NCI-H2196 treated with DMSO at 0.1 percent for 48 hours (cell line): ENCODE measurements around the gene MOGAT1.
"Not testable (repeated sequence)": the region's sequence is repeated elsewhere in the genome, so short reads cannot be mapped to it uniquely, and the experiment has no call there.

ENCODE experiments used
- DNase-seq: peaks from one replicate; lab custom pipeline; 2025; ENCODE audit not compliant: unreplicated experiment; lab: John Stamatoyannopoulos, UW

Gene MOGAT1

GRCh38 chr2:222670191-222671038 is 1.0 kb upstream of the MOGAT1 start:
- no peak for DNase-seq

GRCh38 chr2:222672068-222672401 is 577 bp downstream of the MOGAT1 start:
- no peak for DNase-seq

GRCh38 chr2:222673273-222673672 is 1.8 kb downstream of the MOGAT1 start:
- DNase-seq, result no peak

- DNase-seq, result no peak
These were observed 2.4 kb downstream of the MOGAT1 start for GRCh38 chr2:222673883-222674282.

- DNase-seq, result no peak
These were observed 6.5 kb downstream of the MOGAT1 start for GRCh38 chr2:222677981-222678380.

- no peak for DNase-seq
These were observed 12.3 kb downstream of the MOGAT1 start for GRCh38 chr2:222683805-222684204.

GRCh38 chr2:222686086-222686750 is 14.8 kb downstream of the MOGAT1 start:
- DNase-seq, result no peak

GRCh38 chr2:222688917-222689316 is 17.5 kb downstream of the MOGAT1 start:
- no peak for DNase-seq

GRCh38 chr2:222689322-222689721 is 17.9 kb downstream of the MOGAT1 start:
- no peak for DNase-seq

GRCh38 chr2:222690564-222691200 is 19.2 kb downstream of the MOGAT1 start:
- peak; percentile 34 for DNase-seq

GRCh38 chr2:222693413-222693812 is 22.0 kb downstream of the MOGAT1 start:
- not testable (repeated sequence) for DNase-seq

GRCh38 chr2:222693837-222694236 is 22.4 kb downstream of the MOGAT1 start:
- no peak for DNase-seq

GRCh38 chr2:222698276-222698675 is 26.8 kb downstream of the MOGAT1 start:
- DNase-seq, result no peak

- no peak for DNase-seq
These were observed 29.8 kb downstream of the MOGAT1 start for GRCh38 chr2:222701233-222701632.

- DNase-seq, result no peak
These were observed 30.3 kb downstream of the MOGAT1 start for GRCh38 chr2:222701721-222702131.

GRCh38 chr2:222703091-222703490 is 31.6 kb downstream of the MOGAT1 start:
- DNase-seq, result no peak

GRCh38 chr2:222703886-222704285 is 32.4 kb downstream of the MOGAT1 start:
- no peak for DNase-seq

- no peak for DNase-seq
These were observed 35.2 kb downstream of the MOGAT1 start for GRCh38 chr2:222706616-222707015.

GRCh38 chr2:222707102-222707688 is 35.7 kb downstream of the MOGAT1 start:
- DNase-seq, result no peak

GRCh38 chr2:222707689-222708273 is 36.3 kb downstream of the MOGAT1 start:
- DNase-seq, result no peak

- peak; percentile 45 for DNase-seq
These were observed 36.8 kb downstream of the MOGAT1 start for GRCh38 chr2:222708274-222708710.
